Endothelial cell (in vitro differentiated cells): ENCODE results near the gene NME7. TPM values are rescaled to one million over a fixed set of nuclear protein-coding genes. Genes with fewer than 3 reads are reported as not detected.

ENCODE experiments used
- DNase-seq: peaks from one replicate; pipeline ENCODE4 v3.0.0; 2021; ENCODE audit warnings: low spot score
- H3K27ac Mint-ChIP-seq: one replicate; pipeline ENCODE4 v1.8.0; 2021; ENCODE audit warnings: mixed read lengths, inconsistent platforms; ENCODE audit not compliant: unreplicated experiment
- H3K27me3 Mint-ChIP-seq: one replicate; pipeline ENCODE4 v1.8.0; 2021; ENCODE audit warnings: mild to moderate bottlenecking, moderate library complexity, mixed read lengths, inconsistent platforms; ENCODE audit not compliant: unreplicated experiment
- H3K36me3 Mint-ChIP-seq: one replicate; pipeline ENCODE4 v1.8.0; 2021; ENCODE audit warnings: mild to moderate bottlenecking, low read depth, mixed read lengths, inconsistent platforms; ENCODE audit not compliant: unreplicated experiment
- H3K4me1 Mint-ChIP-seq: one replicate; pipeline ENCODE4 v1.8.0; 2021; ENCODE audit warnings: mild to moderate bottlenecking, mixed read lengths, inconsistent platforms; ENCODE audit not compliant: unreplicated experiment
- H3K4me3 Mint-ChIP-seq: one replicate; pipeline ENCODE4 v1.8.0; 2021; ENCODE audit warnings: mild to moderate bottlenecking, mixed read lengths, inconsistent platforms; ENCODE audit not compliant: unreplicated experiment
- H3K9me3 Mint-ChIP-seq: one replicate; pipeline ENCODE4 v1.8.0; 2021; ENCODE audit warnings: mixed read lengths, inconsistent platforms; ENCODE audit not compliant: unreplicated experiment
- total RNA-seq: library from RNA; stranded (reverse); fragmentation: NEBNext Ultra II Directional; extraction: Animal tissue kit (Norgen Biotek cat#: 25700); gene quantifications from one replicate; pipeline ENCODE4 v1.2.1, GENCODE V29; 2021; ENCODE audit not compliant: unreplicated experiment
- TF ChIP-seq, protein P1 (sequence below): fragments of 200-600 bp; sonication (generic); IDR thresholded peaks from one replicate; pipeline ENCODE4 v1.5.0; 2021; ENCODE audit warnings: antibody characterized with exemption; ENCODE audit not compliant: unreplicated experiment

NME7 gene
- total RNA-seq, 1 donor from 2014 or later, result 18.9 TPM

DNA sequence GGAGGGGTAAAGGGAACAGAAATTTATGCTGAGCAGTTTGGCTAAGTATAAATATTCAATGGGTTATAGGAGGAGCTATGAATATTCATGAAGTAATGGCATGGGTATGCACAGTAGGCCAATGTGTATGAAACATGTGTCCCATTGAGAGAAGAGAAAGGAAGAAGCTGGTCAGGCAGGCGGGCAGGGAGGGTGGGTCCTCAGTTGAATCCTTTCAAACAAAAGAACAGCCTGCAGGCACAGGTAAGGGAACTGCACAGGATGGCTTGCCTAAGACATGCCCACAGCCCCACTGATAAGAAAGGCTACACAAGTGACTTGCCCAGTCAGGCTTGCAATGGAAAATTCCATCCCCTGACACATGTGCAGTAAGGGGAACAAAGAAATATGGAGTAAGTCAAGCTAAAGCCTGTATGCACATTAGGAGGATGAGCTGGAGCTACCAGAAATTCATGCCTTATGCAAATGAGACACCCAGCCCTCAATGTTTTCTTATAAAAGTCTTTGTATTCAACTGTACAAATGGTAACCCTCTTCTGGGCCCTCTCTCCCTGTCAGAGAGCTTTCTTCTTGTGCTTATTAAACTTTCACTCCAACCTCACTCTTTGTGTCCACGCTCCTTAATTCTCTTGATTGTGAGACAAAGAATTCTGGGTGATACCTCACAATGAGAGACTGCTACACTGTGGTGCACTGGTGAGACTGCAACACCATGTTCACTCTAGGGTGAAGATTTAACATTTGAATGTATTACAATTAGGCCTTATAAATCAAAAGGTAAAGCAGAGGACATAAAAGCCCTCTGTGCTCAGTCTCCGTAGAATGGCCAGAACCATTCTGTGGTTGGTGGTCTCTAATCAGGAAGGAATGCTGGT lies 164.6 kb downstream of the NME7 start:
- Mint-ChIP-seq H3K27me3 (peaks cover 2% of the 10 kb centered on the region), H3K27ac (no peak overlapping the region)

DNA sequence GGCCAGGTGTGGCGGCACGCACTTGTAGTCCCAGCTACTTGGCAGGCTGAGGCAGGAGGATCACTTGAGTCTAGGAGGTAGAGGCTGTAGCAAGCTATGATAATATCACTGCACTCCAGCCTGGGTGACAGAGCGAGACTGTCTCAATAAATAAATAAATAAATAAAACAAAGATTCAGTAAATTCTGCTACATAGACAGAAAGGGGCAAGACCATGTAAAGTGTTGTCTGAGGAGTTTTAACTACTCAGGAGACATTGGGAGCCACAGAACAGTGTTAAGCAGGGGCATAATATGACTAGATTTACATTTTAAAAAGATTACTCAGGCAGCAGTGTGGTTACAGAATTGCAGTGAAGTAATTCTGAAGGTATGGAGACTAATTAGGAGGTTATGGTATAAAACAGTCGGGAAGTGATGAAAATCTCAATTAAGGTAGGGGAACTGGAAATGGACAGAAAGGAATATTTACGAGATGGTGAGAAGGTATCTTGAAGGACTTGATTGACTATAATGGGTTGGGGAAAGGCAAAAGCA lies 166.4 kb downstream of the NME7 start:
- TF ChIP-seq, protein P1, sequence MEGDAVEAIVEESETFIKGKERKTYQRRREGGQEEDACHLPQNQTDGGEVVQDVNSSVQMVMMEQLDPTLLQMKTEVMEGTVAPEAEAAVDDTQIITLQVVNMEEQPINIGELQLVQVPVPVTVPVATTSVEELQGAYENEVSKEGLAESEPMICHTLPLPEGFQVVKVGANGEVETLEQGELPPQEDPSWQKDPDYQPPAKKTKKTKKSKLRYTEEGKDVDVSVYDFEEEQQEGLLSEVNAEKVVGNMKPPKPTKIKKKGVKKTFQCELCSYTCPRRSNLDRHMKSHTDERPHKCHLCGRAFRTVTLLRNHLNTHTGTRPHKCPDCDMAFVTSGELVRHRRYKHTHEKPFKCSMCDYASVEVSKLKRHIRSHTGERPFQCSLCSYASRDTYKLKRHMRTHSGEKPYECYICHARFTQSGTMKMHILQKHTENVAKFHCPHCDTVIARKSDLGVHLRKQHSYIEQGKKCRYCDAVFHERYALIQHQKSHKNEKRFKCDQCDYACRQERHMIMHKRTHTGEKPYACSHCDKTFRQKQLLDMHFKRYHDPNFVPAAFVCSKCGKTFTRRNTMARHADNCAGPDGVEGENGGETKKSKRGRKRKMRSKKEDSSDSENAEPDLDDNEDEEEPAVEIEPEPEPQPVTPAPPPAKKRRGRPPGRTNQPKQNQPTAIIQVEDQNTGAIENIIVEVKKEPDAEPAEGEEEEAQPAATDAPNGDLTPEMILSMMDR, result no peak
- H3K4me3 Mint-ChIP-seq, result no peak overlapping the region
- H3K4me1 Mint-ChIP-seq, result peaks cover 7% of the 10 kb centered on the region
- H3K9me3 Mint-ChIP-seq, result no peaks in the 10 kb centered on the region
- H3K36me3 Mint-ChIP-seq, result no peaks in the 10 kb centered on the region
- DNase-seq, result no peak
- no peak overlapping the region for H3K27ac Mint-ChIP-seq
- peaks cover 2% of the 10 kb centered on the region for H3K27me3 Mint-ChIP-seq

More for the DNA sequence above, 164.6 kb downstream of the NME7 start:
- H3K4me1 Mint-ChIP-seq, result peaks cover 7% of the 10 kb centered on the region
- no peak overlapping the region for H3K4me3 Mint-ChIP-seq
- no peaks in the 10 kb centered on the region for H3K9me3 Mint-ChIP-seq
- TF ChIP-seq, protein P1, result no peak
- no peaks in the 10 kb centered on the region for H3K36me3 Mint-ChIP-seq
- DNase-seq, result no peak

DNA sequence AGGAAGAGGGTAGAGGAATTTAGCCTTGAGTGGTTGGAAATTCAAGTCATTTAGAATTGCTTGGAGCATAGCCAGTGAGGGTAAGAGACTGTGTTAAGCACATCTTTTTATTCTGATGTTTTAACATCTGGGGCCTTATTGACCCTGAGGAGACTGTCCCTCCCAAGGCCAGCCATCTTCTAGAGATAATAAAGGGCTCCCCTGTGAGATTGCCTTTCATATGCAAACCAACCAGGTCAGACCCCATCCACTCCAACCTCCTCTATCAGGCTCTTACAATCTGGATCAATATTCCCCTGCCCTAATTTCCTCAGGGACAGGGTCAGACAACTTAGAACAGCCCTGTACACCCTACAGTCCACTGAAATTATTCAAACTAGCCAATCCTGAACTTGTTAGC lies 167.3 kb downstream of the NME7 start:
- Mint-ChIP-seq H3K4me3 (no peak overlapping the region), H3K4me1 (peaks cover 7% of the 10 kb centered on the region), H3K36me3 (no peaks in the 10 kb centered on the region), H3K27ac (no peak overlapping the region), H3K27me3 (peaks cover 2% of the 10 kb centered on the region), H3K9me3 (no peaks in the 10 kb centered on the region)
- TF ChIP-seq, protein P1, result no peak
- no peak for DNase-seq

DNA sequence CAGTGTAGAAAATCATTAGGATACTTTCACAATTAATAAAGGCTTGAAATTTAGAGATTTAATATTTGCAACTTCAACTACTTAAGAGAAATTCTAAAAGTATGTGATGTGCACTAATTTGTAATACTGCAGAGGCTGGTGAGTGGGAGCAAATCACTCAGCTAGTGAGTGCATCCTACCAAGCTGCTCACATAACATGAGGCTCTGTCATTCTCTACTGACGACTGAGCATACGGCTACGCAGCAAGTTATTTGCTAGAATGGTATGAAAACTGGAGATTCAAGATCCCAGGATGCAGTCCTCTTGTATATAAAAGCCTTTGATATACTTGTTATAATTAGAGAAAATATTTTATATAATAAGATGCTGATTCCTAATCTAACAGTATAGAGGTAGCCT lies 171.0 kb downstream of the NME7 start:
- Mint-ChIP-seq H3K4me3 (no peak overlapping the region), H3K9me3 (no peaks in the 10 kb centered on the region), H3K36me3 (no peaks in the 10 kb centered on the region), H3K4me1 (peaks cover 7% of the 10 kb centered on the region), H3K27ac (no peak overlapping the region), H3K27me3 (no peaks in the 10 kb centered on the region)
- TF ChIP-seq, protein P1, result no peak
- DNase-seq, result no peak

DNA sequence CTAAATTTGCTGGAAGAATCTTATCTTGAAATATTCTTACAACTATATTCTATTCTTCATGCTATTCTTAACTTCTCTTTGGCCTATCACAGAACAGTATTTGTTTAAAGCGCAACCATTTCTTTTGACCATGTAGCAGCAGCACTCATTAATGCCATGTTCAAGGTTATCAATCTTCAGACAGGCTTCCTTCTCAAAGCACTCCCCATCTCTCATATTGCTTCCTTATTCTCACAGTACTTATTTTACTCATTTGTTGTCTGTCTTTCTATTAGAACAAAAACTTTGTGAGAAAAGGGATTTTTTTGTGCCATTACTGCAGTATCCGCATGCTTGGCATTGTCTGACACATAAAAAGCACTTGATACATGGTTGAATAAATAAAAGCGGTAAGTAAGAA lies 171.4 kb downstream of the NME7 start:
- DNase-seq, result no peak
- TF ChIP-seq, protein P1, result no peak
- Mint-ChIP-seq H3K27me3 (no peaks in the 10 kb centered on the region), H3K27ac (no peak overlapping the region), H3K9me3 (no peaks in the 10 kb centered on the region), H3K4me1 (peaks cover 7% of the 10 kb centered on the region), H3K4me3 (no peak overlapping the region), H3K36me3 (no peaks in the 10 kb centered on the region)
